IMR-90 (cell line): Measurements from ENCODE around the gene FARS2. TPM values are rescaled to one million over a fixed set of nuclear protein-coding genes. Genes with fewer than 3 reads are reported as not detected.

Experiments
- ATAC-seq: fragments of 200-7000 bp; cut with Tn5 transposase; 2 replicates; pipeline ENCODE4 v1.9.1; 2020; ENCODE audit warnings: low read depth, mild to moderate bottlenecking, moderate library complexity
- BruUV-seq: library from RNA; stranded (reverse); fragments of 400-500 nt; replicated peaks from 2 replicates; lab custom pipeline; 2021; lab: Mats Ljungman, UMichigan
- CTCF ChIA-PET: fragments of 300-600 bp; formaldehyde crosslinking; extraction: SDS; loops from one replicate; lab custom pipeline; 2021; ENCODE audit warnings: antibody characterized with exemption; lab: Yijun Ruan, JAX
- POLR2A ChIA-PET: fragments of 300-600 bp; sonication (Branson Sonifier 250); formaldehyde crosslinking; loops from one replicate; lab custom pipeline; 2022; ENCODE audit warnings: antibody characterized with exemption; ENCODE audit not compliant: unreplicated experiment; lab: Charles Lee
- DNase-seq: peaks from one replicate; pipeline ENCODE4 v3.0.0; 2013
- H2AFZ ChIP-seq: replicated peaks from 2 replicates; pipeline ENCODE3; 2013; ENCODE audit warnings: low read length, mild to moderate bottlenecking; ENCODE audit not compliant: poor library complexity
- H2AK5ac ChIP-seq: 2 replicates; pipeline ENCODE4 v1.6.1; 2013; ENCODE audit warnings: low read depth, low read length, inconsistent platforms
- H2AK9ac ChIP-seq: replicated peaks from 2 replicates; pipeline ENCODE3; 2013; ENCODE audit warnings: mild to moderate bottlenecking, low read depth, low read length, moderate library complexity; ENCODE audit not compliant: poor library complexity
- H2BK120ac ChIP-seq: 2 replicates; pipeline ENCODE4 v1.6.1; 2013; ENCODE audit warnings: low read depth, low read length, inconsistent platforms
- H2BK15ac ChIP-seq: 3 replicates; pipeline ENCODE4 v1.6.1; 2013; ENCODE audit warnings: low read depth, low read length, inconsistent platforms
- H2BK20ac ChIP-seq: 2 replicates; pipeline ENCODE4 v1.6.1; 2013; ENCODE audit warnings: low read depth, mild to moderate bottlenecking, inconsistent platforms, low read length, moderate library complexity
- H2BK5ac ChIP-seq: 2 replicates; pipeline ENCODE4 v1.6.1; 2013; ENCODE audit warnings: mild to moderate bottlenecking, low read depth, low read length, inconsistent platforms; ENCODE audit not compliant: poor library complexity, severe bottlenecking
- H3K14ac ChIP-seq: replicated peaks from 2 replicates; pipeline ENCODE4 v1.6.1; 2013; ENCODE audit warnings: low read depth, low read length, inconsistent platforms
- H3K18ac ChIP-seq: 2 replicates; pipeline ENCODE4 v1.6.1; 2013; ENCODE audit warnings: low read depth, low read length, control low read depth
- H3K23ac ChIP-seq: 2 replicates; pipeline ENCODE4 v1.6.1; 2013; ENCODE audit warnings: low read depth, low read length, inconsistent platforms
- H3K27ac ChIP-seq: 2 replicates; pipeline ENCODE4 v1.5.1; 2013; ENCODE audit warnings: mild to moderate bottlenecking, control low read depth, low read length; ENCODE audit not compliant: insufficient read depth
- H3K27me3 ChIP-seq: 2 replicates; pipeline ENCODE4 v1.6.1; 2013; ENCODE audit warnings: low read length; ENCODE audit not compliant: control insufficient read depth, insufficient read depth
- H3K36me3 ChIP-seq: 2 replicates; pipeline ENCODE4 v1.6.1; 2013; ENCODE audit warnings: low read length, mixed read lengths; ENCODE audit not compliant: control insufficient read depth, insufficient read depth
- H3K4ac ChIP-seq: 2 replicates; pipeline ENCODE4 v1.6.1; 2013; ENCODE audit warnings: low read depth, low read length, inconsistent platforms
- H3K4me1 ChIP-seq: 2 replicates; pipeline ENCODE4 v1.6.1; 2013; ENCODE audit warnings: low read length, mixed read lengths; ENCODE audit not compliant: control insufficient read depth, insufficient read depth
- H3K4me2 ChIP-seq: 2 replicates; pipeline ENCODE4 v1.6.1; 2013; ENCODE audit warnings: low read depth, mild to moderate bottlenecking, control low read depth, low read length, moderate library complexity
- H3K4me3 ChIP-seq: 2 replicates; pipeline ENCODE4 v1.5.1; 2013; ENCODE audit warnings: low read depth, mild to moderate bottlenecking, control low read depth, low read length, moderate library complexity; ENCODE audit not compliant: insufficient read depth
- H3K56ac ChIP-seq: 2 replicates; pipeline ENCODE4 v1.6.1; 2013; ENCODE audit warnings: low read length, inconsistent platforms; ENCODE audit not compliant: insufficient read depth; ENCODE audit errors: extremely low read depth
- H3K79me1 ChIP-seq, 2 experiments: 2 replicates each; pipeline ENCODE4 v1.6.1; 2013; ENCODE audit warnings: low read length in 2 of 2, inconsistent platforms in 1 of 2, low read depth in 1 of 2
- H3K9ac ChIP-seq: 2 replicates; pipeline ENCODE4 v1.6.1; 2013; ENCODE audit warnings: low read depth, low read length, control low read depth
- H3K9me1 ChIP-seq: 2 replicates; pipeline ENCODE4 v1.6.1; 2013; ENCODE audit warnings: low read length, inconsistent platforms; ENCODE audit not compliant: insufficient read depth
- H3K9me3 ChIP-seq: 2 replicates; pipeline ENCODE4 v1.6.1; 2013; ENCODE audit warnings: low read length; ENCODE audit not compliant: control insufficient read depth, insufficient read depth
- H4K20me1 ChIP-seq: 2 replicates; pipeline ENCODE4 v1.6.1; 2013; ENCODE audit warnings: low read length, inconsistent platforms; ENCODE audit not compliant: insufficient read depth
- H4K5ac ChIP-seq: 2 replicates; pipeline ENCODE4 v1.6.1; 2013; ENCODE audit warnings: mild to moderate bottlenecking, low read depth, low read length, control low read depth
- H4K8ac ChIP-seq, 2 experiments: 2 replicates each; pipeline ENCODE4 v1.6.1; 2013; ENCODE audit warnings: low read depth in 2 of 2, low read length in 2 of 2, control low read depth in 1 of 2, inconsistent platforms in 1 of 2
- H4K91ac ChIP-seq: 2 replicates; pipeline ENCODE4 v1.6.1; 2013; ENCODE audit warnings: low read depth, low read length, inconsistent platforms; ENCODE audit not compliant: insufficient read depth
- BHLHE40 ChIP-seq: fragments of 150-350 bp; IDR thresholded peaks from 2 replicates; pipeline ENCODE4 v1.6.1; 2016; ENCODE audit warnings: mild to moderate bottlenecking, low read depth, low read length
- MAFK ChIP-seq: IDR thresholded peaks from 2 replicates; pipeline ENCODE4 v1.6.1; 2012; ENCODE audit warnings: low read depth, low read length, improper control_type of control experiment
- NFE2L2 ChIP-seq: fragments of 150-350 bp; IDR thresholded peaks from 2 replicates; pipeline ENCODE4 v1.6.1; 2016; ENCODE audit warnings: low read depth, mild to moderate bottlenecking, low read length
- RCOR1 ChIP-seq: IDR thresholded peaks from 2 replicates; pipeline ENCODE4 v1.6.1; 2012; ENCODE audit warnings: mild to moderate bottlenecking, low read length, improper control_type of control experiment; ENCODE audit not compliant: insufficient replicate concordance
- RFX5 ChIP-seq: IDR thresholded peaks from 2 replicates; pipeline ENCODE4 v1.8.0; 2012; ENCODE audit warnings: low read depth, mild to moderate bottlenecking, low read length, moderate library complexity
- WGBS, 2 experiments: methylation state at CpG; one replicate each; pipeline versions ENCODE4 v1.1.5 to v1.1.7; 2013; ENCODE audit warnings: missing lambda C conversion rate in 2 of 2; ENCODE audit not compliant: insufficient read length in 1 of 2; ENCODE audit errors: extremely low coverage in 2 of 2; 5-methylcytosine and 5-hydroxymethylcytosine counted together
- dilution Hi-C: fragments of 300-500 bp; cut with HindIII; formaldehyde crosslinking; loops from one replicate; pipeline ENCODE4 v1.14.3; 2018; ENCODE audit warnings: low sequenced_read_pairs; ENCODE audit not compliant: unreplicated experiment
- in situ Hi-C: fragments of 300-500 bp; cut with MboI; formaldehyde crosslinking; loops from 3 replicates; pipeline ENCODE4 v1.14.3; 2019; ENCODE audit warnings: low sequenced_read_pairs, inconsistent platforms, mixed read lengths
- intact Hi-C: fragments of 100-400 bp; cut with micrococcal nuclease; formaldehyde crosslinking; loops from 2 replicates; pipeline ENCODE4 v1.10.0; 2022
- polyA plus RNA-seq, 3 experiments: library from polyadenylated mRNA; depleted of rRNA; stranded (reverse); fragments of >200 nt; gene quantifications; 2 replicates each; pipeline ENCODE4 v1.2.3, GENCODE V29; 2012; ENCODE audit warnings: low replicate concordance in 1 of 3
- total RNA-seq: library from RNA; depleted of rRNA; stranded (reverse); fragments of >200 nt; gene quantifications from 2 replicates; pipeline ENCODE4 v1.2.3, GENCODE V29; 2012
- TF ChIP-seq, protein P1 (sequence below): fragments of 150-350 bp; IDR thresholded peaks from 2 replicates; pipeline ENCODE4 v1.6.1; 2016; ENCODE audit warnings: low read depth, mild to moderate bottlenecking, low read length, moderate library complexity, borderline replicate concordance

Gene FARS2
- total and polyA plus RNA-seq, 2 of the 4 experiments (the other 2 are of a cell fraction): 12.1 to 28.9 TPM

DNA sequence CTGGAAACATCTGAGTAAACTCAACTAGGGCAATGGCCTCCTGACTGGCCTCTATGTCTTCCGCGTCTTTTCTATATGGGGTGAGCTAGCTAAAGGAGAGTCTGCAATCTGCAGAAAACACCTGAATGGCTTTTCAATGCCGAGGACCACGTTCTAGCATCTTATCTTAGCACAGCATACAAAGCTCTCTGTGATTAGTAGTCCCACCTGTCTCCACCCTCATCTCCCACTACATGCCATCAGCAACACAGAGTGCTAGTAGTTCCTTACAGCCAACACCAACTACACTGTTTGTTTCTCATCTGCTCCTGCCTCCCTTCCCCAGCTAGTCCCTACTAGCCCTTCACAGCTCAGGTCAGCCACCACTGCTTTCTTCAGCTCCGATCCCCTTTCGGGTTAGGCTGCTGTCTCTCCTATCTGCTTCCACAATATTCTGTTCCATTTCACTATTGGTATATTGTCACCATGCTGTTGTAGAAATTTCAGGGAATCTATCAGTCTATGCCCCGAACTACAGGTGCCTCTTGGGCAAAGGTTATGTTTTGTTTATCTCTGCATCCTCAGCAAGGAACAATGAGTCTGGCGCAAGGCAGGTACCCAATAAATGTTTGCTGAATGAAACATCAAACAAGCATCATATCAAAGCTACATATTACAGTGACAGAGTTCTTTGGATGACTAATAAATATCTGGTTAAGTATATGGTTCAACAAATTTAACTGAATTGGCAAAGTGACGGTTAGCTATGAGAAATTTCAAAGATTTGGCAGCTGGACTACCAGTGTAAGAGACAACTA, 12.8 kb upstream of the FARS2 start (continued):
- TF ChIP-seq, protein P1, sequence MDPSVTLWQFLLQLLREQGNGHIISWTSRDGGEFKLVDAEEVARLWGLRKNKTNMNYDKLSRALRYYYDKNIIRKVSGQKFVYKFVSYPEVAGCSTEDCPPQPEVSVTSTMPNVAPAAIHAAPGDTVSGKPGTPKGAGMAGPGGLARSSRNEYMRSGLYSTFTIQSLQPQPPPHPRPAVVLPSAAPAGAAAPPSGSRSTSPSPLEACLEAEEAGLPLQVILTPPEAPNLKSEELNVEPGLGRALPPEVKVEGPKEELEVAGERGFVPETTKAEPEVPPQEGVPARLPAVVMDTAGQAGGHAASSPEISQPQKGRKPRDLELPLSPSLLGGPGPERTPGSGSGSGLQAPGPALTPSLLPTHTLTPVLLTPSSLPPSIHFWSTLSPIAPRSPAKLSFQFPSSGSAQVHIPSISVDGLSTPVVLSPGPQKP: no peak

DNA sequence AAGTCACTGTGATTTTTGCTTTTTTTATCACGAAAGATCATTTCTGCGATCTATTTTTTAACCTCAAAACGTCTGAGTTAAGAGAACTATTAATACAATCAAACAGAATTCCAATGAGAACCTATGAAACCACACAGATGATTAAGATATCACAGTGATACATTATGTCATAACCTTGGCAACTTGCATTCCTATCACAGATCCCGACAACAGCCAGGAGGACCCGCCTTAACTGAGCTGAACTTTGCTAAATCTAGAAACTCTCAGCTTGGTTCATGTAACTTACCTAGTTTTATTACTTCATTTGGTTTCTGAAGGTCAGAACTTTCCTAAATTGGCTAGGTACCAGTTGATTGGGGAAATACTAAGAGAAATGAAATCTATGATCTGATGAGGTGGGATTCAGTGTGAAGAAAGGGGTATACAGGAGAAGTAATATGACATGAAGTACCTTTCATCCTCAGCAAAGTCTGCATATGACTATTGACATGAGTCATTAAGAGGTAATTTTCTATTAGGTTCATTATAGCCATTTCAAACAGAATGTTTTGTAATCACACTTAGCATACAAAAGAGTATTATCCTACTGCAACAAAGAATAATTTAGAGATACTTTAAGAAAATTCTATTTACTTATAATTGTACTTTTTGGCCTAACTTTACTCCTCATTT, 11.7 kb upstream of the FARS2 start:
- DNase-seq (no peak), ATAC-seq (no peak)
- no peak overlapping the region for H2AFZ ChIP-seq
- H4K20me1 ChIP-seq: no peaks in the 10 kb centered on the region
- CTCF ChIA-PET: no interaction called here
- no peak overlapping the region for H4K91ac ChIP-seq
- H3K9me3 ChIP-seq: no peaks in the 10 kb centered on the region
- H2AK9ac ChIP-seq: no peak overlapping the region
- H2BK15ac ChIP-seq: no peak overlapping the region
- TF ChIP-seq BHLHE40 (no peak), RCOR1 (no peak), NFE2L2 (no peak), MAFK (no peak), RFX5 (no peak)
- POLR2A ChIA-PET: interaction anchor here (0.6 kb wide), 1 partner anchor 84 kb away, joined by 3 read pairs; no protein-coding TSS in a partner anchor
- WGBS, 2 experiments: 84% methylated on average over 3 of the region's 5 CpGs; no CpG with 5 or more reads in 1 of the 2 experiments
- H3K9me1 ChIP-seq: peaks cover 8% of the 10 kb centered on the region
- H3K79me1 ChIP-seq: peaks cover 10 to 32% of the 10 kb centered on the region in 2 experiments
- no peak overlapping the region for H2BK120ac ChIP-seq
- no peak overlapping the region for H2AK5ac ChIP-seq
- no peaks in the 10 kb centered on the region; the same call in 1 of the 2 replicates for H3K36me3 ChIP-seq
- H4K8ac ChIP-seq: no peak overlapping the region
- no peak overlapping the region for H3K14ac ChIP-seq
- no peak overlapping the region for H3K23ac ChIP-seq
- no peak overlapping the region for H3K18ac ChIP-seq
- H3K4me3 ChIP-seq: no peak overlapping the region
- no peak overlapping the region for H3K4ac ChIP-seq
- H3K27ac ChIP-seq: no peak overlapping the region
- no TSS peak for BruUV-seq
- H3K56ac ChIP-seq: no peak overlapping the region
- dilution Hi-C loops: no loop called here
- H2BK5ac ChIP-seq: no peak overlapping the region
- H3K4me1 ChIP-seq: no peaks in the 10 kb centered on the region
- no peak overlapping the region for H3K9ac ChIP-seq
- in situ Hi-C loops: no loop called here
- intact Hi-C loops: no loop called here
- H2BK20ac ChIP-seq: no peak overlapping the region
- H4K5ac ChIP-seq: no peak overlapping the region
- no peaks in the 10 kb centered on the region for H3K27me3 ChIP-seq
- H3K4me2 ChIP-seq: no peak overlapping the region
